Body of pancreas (tissue), 4 donors: ENCODE results near the gene CCDC200. TPM values are rescaled to one million over a fixed set of nuclear protein-coding genes. Genes with fewer than 3 reads are reported as not detected.
"Not testable (repeated sequence)": the region's sequence is repeated elsewhere in the genome, so short reads cannot be mapped to it uniquely, and the experiment has no call there.

Experiments used
- ATAC-seq: fragments of 150-250 bp; one replicate; pipeline ENCODE4 v1.9.1; 2016
- DNase-seq, 4 donors: peaks; one replicate each; pipeline ENCODE4 v3.0.0-alpha.2; 2019
- H3K27ac ChIP-seq, 4 donors: fragments of 200-600 bp; sonication (generic); 1 replicate in 3 of 4; 2 replicates in 1 of 4; pipeline versions ENCODE4 v1.5.1 to v1.6.1; 2016 to 2019; ENCODE audit warnings: mild to moderate bottlenecking in 1 of 4, mixed read lengths in 1 of 4, moderate library complexity in 1 of 4
- H3K27me3 ChIP-seq, 2 donors: fragments of 200-600 bp; sonication (generic); one replicate each; pipeline ENCODE4 v1.6.0; 2016; ENCODE audit warnings: mild to moderate bottlenecking in 1 of 2
- H3K36me3 ChIP-seq, 2 donors: fragments of 200-600 bp; sonication (generic); replicated peaks in 1 of 2; 2 replicates each; pipeline ENCODE4 v1.5.1; 2016; ENCODE audit warnings: low read depth in 2 of 2; ENCODE audit not compliant: insufficient read depth in 1 of 2
- H3K4me1 ChIP-seq: fragments of 200-600 bp; sonication (generic); one replicate; pipeline ENCODE4 v1.6.0; 2016
- H3K4me3 ChIP-seq, 2 donors: fragments of 200-600 bp; sonication (generic); 1 replicate in 1 of 2; 2 replicates in 1 of 2; pipeline ENCODE4 v1.5.1; 2016 to 2019
- H3K9me3 ChIP-seq, 3 donors: fragments of 200-600 bp; sonication (generic); 1 replicate in 2 of 3; 2 replicates in 1 of 3; pipeline ENCODE4 v1.5.1; 2016
- CTCF ChIP-seq, 7 experiments: fragments of 450-650 bp in 4 of 7; fragments of 200-600 bp in 3 of 7; sonication (generic) in 3 of 7; IDR thresholded peaks; one replicate each; pipeline ENCODE4 v1.5.1; 2016 to 2019; ENCODE audit warnings: antibody characterized with exemption in 7 of 7
- POLR2A ChIP-seq, 3 donors: fragments of 450-650 bp; IDR thresholded peaks; one replicate each; pipeline ENCODE4 v1.6.1; 2016; ENCODE audit warnings: antibody characterized with exemption in 3 of 3, mild to moderate bottlenecking in 2 of 3
- WGBS, 2 donors: methylation state at CpG; one replicate each; pipeline ENCODE4 v1.1.5; 2017; 5-methylcytosine and 5-hydroxymethylcytosine counted together
- intact Hi-C: fragments of 100-400 bp; cut with DNase I; formaldehyde crosslinking; loops from one replicate; pipeline ENCODE4 v1.15.1; 2023
- total RNA-seq, 2 donors: library from RNA; depleted of rRNA; stranded (reverse); fragments of >200 nt; gene quantifications; one replicate each; pipeline ENCODE4 v1.1.0, GENCODE V29; 2016

CCDC200 gene
- total RNA-seq, 2 donors from 2014 or later, result not detected

- peaks cover under 1 to 2% of the 10 kb centered on the region in 2 donors for H3K36me3 ChIP-seq
- DNase-seq (peak; percentile 81 to 89 (median 86)), ATAC-seq (peak; percentile 94)
- peak within 1 kb of the TSS; percentile 36 to 50 for H3K4me3 ChIP-seq
- peaks cover 40% of the 10 kb centered on the region for H3K4me1 ChIP-seq
- H3K9me3 ChIP-seq, result no peaks in the 10 kb centered on the region
- WGBS, 2 donors, result 1% methylated on average over 29 to 54 of the region's 54 CpGs
- peak within 1 kb of the TSS; percentile 83 to 92 (median 85) for H3K27ac ChIP-seq
- no peaks in the 10 kb centered on the region for H3K27me3 ChIP-seq
- intact Hi-C loops, result no loop called here
- peak in 6 of 7 experiments; percentile 12 to 52 (median 36) for TF ChIP-seq CTCF (IDR thresholded peaks at IDR 0.05)
- TF ChIP-seq POLR2A (IDR thresholded peaks at IDR 0.05), result peak in 2 of 3 donors; percentile 73 to 78
Measured at GRCh38 chr17:43211480-43212402, 16.7 kb downstream of the CCDC200 start, which contains the start of gene TMEM106A. TMEM106A (plus strand) TSS chr17:43211875; CDS start chr17:43213042, 1,167 bp downstream.

- Histone ChIP-seq H3K36me3 (peaks cover 2 to 7% of the 10 kb centered on the region in 2 donors), H3K4me3 (peak overlapping the region; percentile 36 to 50), H3K4me1 (peaks cover 34% of the 10 kb centered on the region), H3K9me3 (no peaks in the 10 kb centered on the region), H3K27ac (peak overlapping the region; percentile 83 to 92 (median 85)), H3K27me3 (no peaks in the 10 kb centered on the region)
- ATAC-seq, result no peak
- DNase-seq, result no peak
- 4 to 11% methylated on average over 2 of the region's 2 CpGs for WGBS, 2 donors
- intact Hi-C loops, result no loop called here
- no peak for TF ChIP-seq POLR2A (IDR thresholded peaks at IDR 0.05)
Measured at GRCh38 chr17:43211123-43211479, 17.3 kb downstream of the CCDC200 start.

GRCh38 chr17:43210576-43210975 is 17.8 kb downstream of the CCDC200 start:
- H3K4me3 ChIP-seq, result no peak overlapping the region
- intact Hi-C loops, result no loop called here
- ATAC-seq (no peak), DNase-seq (no peak)
- peak overlapping the region in 3 of 4 donors; percentile 83 to 92 (median 87) for H3K27ac ChIP-seq
- WGBS, 2 donors, result 65 to 78% methylated on average over 3 of the region's 3 CpGs
- TF ChIP-seq CTCF (IDR thresholded peaks at IDR 0.05), result no peak
- TF ChIP-seq POLR2A (IDR thresholded peaks at IDR 0.05), result no peak
- H3K9me3 ChIP-seq, result no peaks in the 10 kb centered on the region
- peaks cover 2 to 9% of the 10 kb centered on the region in 2 donors for H3K36me3 ChIP-seq
- H3K27me3 ChIP-seq, result no peaks in the 10 kb centered on the region
- H3K4me1 ChIP-seq, result peaks cover 28% of the 10 kb centered on the region

- peak overlapping the region in 1 of 4 donors; percentile 1 for H3K27ac ChIP-seq
- H3K9me3 ChIP-seq, H3K4me1 ChIP-seq, H3K27me3 ChIP-seq, DNase-seq, H3K4me3 ChIP-seq, intact Hi-C loops, ATAC-seq: not testable (repeated sequence)
- H3K36me3 ChIP-seq, result peaks cover 29 to 36% of the 10 kb centered on the region in 2 donors
- WGBS, 2 donors, result 90 to 95% methylated on average over 3 of the region's 3 CpGs
Measured at GRCh38 chr17:43203013-43203412, 25.4 kb downstream of the CCDC200 start.

GRCh38 chr17:43200127-43200526 is 28.3 kb downstream of the CCDC200 start:
- Histone ChIP-seq H3K4me3 (no peak overlapping the region), H3K27me3 (no peaks in the 10 kb centered on the region), H3K36me3 (peaks cover 35 to 46% of the 10 kb centered on the region in 2 donors), H3K27ac (no peak overlapping the region), H3K9me3 (no peaks in the 10 kb centered on the region), H3K4me1 (no peaks in the 10 kb centered on the region)
- intact Hi-C loops, result no loop called here
- WGBS, 2 donors, result 83 to 94% methylated on average over 3 to 4 of the region's 4 CpGs
- ATAC-seq, result no peak
- TF ChIP-seq CTCF (IDR thresholded peaks at IDR 0.05) (no peak), POLR2A (IDR thresholded peaks at IDR 0.05) (no peak)
- DNase-seq, result no peak
